MM.1S (cell line): ENCODE data around the gene HECW1.

Source experiments
- DNase-seq: peaks from one replicate; pipeline ENCODE4 v3.0.0-alpha.2; 2015
- H2AFZ ChIP-seq: fragments of 300-600 bp; sonication (generic); 2 replicates; pipeline ENCODE4 v1.6.0; 2016; ENCODE audit warnings: antibody characterized with exemption, low read length
- H3F3A ChIP-seq: fragments of 300-600 bp; sonication (generic); 2 replicates; pipeline ENCODE4 v1.6.1; 2016; ENCODE audit warnings: mild to moderate bottlenecking, antibody characterized with exemption, low read length, moderate library complexity, mixed read lengths; ENCODE audit not compliant: insufficient read depth
- H3K27ac ChIP-seq: fragments of 300-600 bp; sonication (generic); 2 replicates; pipeline ENCODE4 v1.5.1; 2016; ENCODE audit warnings: mild to moderate bottlenecking, low read length
- H3K27me3 ChIP-seq: fragments of 300-600 bp; sonication (generic); replicated peaks from 2 replicates; pipeline ENCODE4 v1.6.0; 2016; ENCODE audit warnings: low read length; ENCODE audit not compliant: insufficient read depth
- H3K36me3 ChIP-seq: fragments of 300-600 bp; sonication (generic); replicated peaks from 2 replicates; pipeline ENCODE4 v1.6.1; 2016; ENCODE audit warnings: mild to moderate bottlenecking, low read length, mixed read lengths; ENCODE audit not compliant: insufficient read depth
- H3K4me1 ChIP-seq: fragments of 300-600 bp; sonication (generic); 2 replicates; pipeline ENCODE4 v1.6.1; 2016; ENCODE audit warnings: low read length, mixed read lengths
- H3K4me2 ChIP-seq: fragments of 300-600 bp; sonication (generic); 2 replicates; pipeline ENCODE4 v1.6.0; 2016; ENCODE audit warnings: low read depth, low read length
- H3K4me3 ChIP-seq: fragments of 300-600 bp; sonication (generic); 2 replicates; pipeline ENCODE4 v1.5.1; 2016; ENCODE audit warnings: low read length, mixed read lengths
- H3K79me2 ChIP-seq: fragments of 300-600 bp; sonication (generic); 2 replicates; pipeline ENCODE4 v1.6.1; 2016; ENCODE audit warnings: mixed run types, low read length, mixed read lengths
- H3K9ac ChIP-seq: fragments of 300-600 bp; sonication (generic); 2 replicates; pipeline ENCODE4 v1.6.1; 2016; ENCODE audit warnings: low read length, mixed read lengths
- H3K9me2 ChIP-seq: fragments of 300-600 bp; sonication (generic); replicated peaks from 2 replicates; pipeline ENCODE4 v1.6.1; 2016; ENCODE audit warnings: mild to moderate bottlenecking, low read length, mixed read lengths; ENCODE audit not compliant: insufficient read depth
- H3K9me3 ChIP-seq: fragments of 300-600 bp; sonication (generic); replicated peaks from 2 replicates; pipeline ENCODE4 v1.6.1; 2016; ENCODE audit warnings: mild to moderate bottlenecking, low read length, mixed read lengths; ENCODE audit not compliant: insufficient read depth
- H4K20me1 ChIP-seq: fragments of 300-600 bp; sonication (generic); 2 replicates; pipeline ENCODE4 v1.6.1; 2016; ENCODE audit warnings: mild to moderate bottlenecking, low read length, moderate library complexity, mixed read lengths; ENCODE audit not compliant: insufficient read depth
- EZH2 ChIP-seq: fragments of 300-600 bp; sonication (generic); optimal IDR thresholded peaks from 2 replicates; pipeline ENCODE3; 2017; ENCODE audit warnings: low read depth, mild to moderate bottlenecking, antibody characterized with exemption, low read length, mixed read lengths
- EZH2phosphoT487 ChIP-seq: fragments of 300-600 bp; sonication (generic); IDR thresholded peaks from 2 replicates; pipeline ENCODE4 v1.6.1; 2018; ENCODE audit warnings: antibody characterized with exemption, low read length
- TF ChIP-seq, protein P1 (sequence below): fragments of 300-600 bp; sonication (generic); IDR thresholded peaks from 2 replicates; pipeline ENCODE4 v1.5.1; 2016; ENCODE audit warnings: antibody characterized with exemption, low read length, mixed read lengths

The HECW1 gene

DNA sequence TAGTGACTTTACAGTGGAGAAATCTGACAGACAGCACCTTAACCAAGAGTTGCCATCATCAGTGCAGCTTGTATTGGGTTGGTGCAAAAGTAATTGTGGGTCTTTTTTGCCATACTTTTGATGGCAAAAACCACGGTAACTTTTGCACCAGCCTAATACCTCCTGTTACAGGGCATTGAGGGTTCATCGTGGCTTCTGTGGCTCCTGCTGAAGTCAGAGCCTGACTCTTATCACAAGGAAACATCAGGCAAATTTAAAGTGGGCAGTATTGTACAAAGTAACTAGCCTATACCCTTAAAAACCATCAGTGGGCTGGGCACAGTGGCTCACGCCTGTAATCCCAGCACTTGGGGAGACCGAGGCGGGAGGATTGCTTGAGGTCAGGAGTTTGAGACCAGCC lies 117.4 kb downstream of the HECW1 start:
- DNase-seq, result no peak

DNA sequence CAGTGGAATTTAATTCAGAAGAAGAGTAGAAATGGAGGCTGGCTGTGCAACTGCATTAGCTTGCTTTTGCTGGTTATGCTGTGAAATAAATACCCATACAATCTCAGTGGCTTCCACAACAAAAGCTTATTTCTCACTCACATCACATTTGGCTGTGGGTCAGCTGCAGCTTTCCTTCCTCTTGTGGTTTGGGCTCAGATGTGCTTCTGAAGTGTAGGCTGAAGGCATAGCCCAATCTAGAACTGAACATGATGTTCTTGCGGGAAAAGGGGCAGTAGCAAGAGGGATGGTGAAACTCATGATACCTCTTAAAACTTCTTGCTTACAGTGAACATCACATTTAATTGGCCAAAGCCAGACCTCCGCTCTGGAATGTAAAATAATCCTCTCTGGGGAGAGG lies 119.9 kb downstream of the HECW1 start:
- Histone ChIP-seq H3K27ac (no peak overlapping the region), H3K36me3 (no peaks in the 10 kb centered on the region), H3K9me2 (no peaks in the 10 kb centered on the region), H3K4me3 (no peak overlapping the region), H3K4me1 (no peaks in the 10 kb centered on the region), H3K27me3 (no peaks in the 10 kb centered on the region), H3K4me2 (no peak overlapping the region), H3K9me3 (no peaks in the 10 kb centered on the region), H4K20me1 (no peaks in the 10 kb centered on the region), H3K9ac (no peak overlapping the region), H3F3A (no peaks in the 10 kb centered on the region), H2AFZ (no peak overlapping the region), H3K79me2 (no peaks in the 10 kb centered on the region)
- TF ChIP-seq, protein P1, sequence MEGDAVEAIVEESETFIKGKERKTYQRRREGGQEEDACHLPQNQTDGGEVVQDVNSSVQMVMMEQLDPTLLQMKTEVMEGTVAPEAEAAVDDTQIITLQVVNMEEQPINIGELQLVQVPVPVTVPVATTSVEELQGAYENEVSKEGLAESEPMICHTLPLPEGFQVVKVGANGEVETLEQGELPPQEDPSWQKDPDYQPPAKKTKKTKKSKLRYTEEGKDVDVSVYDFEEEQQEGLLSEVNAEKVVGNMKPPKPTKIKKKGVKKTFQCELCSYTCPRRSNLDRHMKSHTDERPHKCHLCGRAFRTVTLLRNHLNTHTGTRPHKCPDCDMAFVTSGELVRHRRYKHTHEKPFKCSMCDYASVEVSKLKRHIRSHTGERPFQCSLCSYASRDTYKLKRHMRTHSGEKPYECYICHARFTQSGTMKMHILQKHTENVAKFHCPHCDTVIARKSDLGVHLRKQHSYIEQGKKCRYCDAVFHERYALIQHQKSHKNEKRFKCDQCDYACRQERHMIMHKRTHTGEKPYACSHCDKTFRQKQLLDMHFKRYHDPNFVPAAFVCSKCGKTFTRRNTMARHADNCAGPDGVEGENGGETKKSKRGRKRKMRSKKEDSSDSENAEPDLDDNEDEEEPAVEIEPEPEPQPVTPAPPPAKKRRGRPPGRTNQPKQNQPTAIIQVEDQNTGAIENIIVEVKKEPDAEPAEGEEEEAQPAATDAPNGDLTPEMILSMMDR, result no peak
- no peak for TF ChIP-seq EZH2
- TF ChIP-seq EZH2phosphoT487, result no peak
- DNase-seq, result no peak

More for the DNA sequence above, 117.4 kb downstream of the HECW1 start:
- no peak overlapping the region for H3K27ac ChIP-seq
- H3F3A ChIP-seq, result no peaks in the 10 kb centered on the region
- no peaks in the 10 kb centered on the region for H3K4me1 ChIP-seq
- H3K79me2 ChIP-seq, result no peaks in the 10 kb centered on the region
- no peak overlapping the region for H3K4me2 ChIP-seq
- no peaks in the 10 kb centered on the region for H3K9me3 ChIP-seq
- H3K36me3 ChIP-seq, result no peaks in the 10 kb centered on the region
- no peaks in the 10 kb centered on the region for H3K9me2 ChIP-seq
- no peak overlapping the region for H3K9ac ChIP-seq
- H3K27me3 ChIP-seq, result no peaks in the 10 kb centered on the region
- no peak overlapping the region for H3K4me3 ChIP-seq
- TF ChIP-seq, protein P1, result no peak
- no peak for TF ChIP-seq EZH2phosphoT487
- no peak for TF ChIP-seq EZH2
- no peak overlapping the region for H2AFZ ChIP-seq
- no peaks in the 10 kb centered on the region for H4K20me1 ChIP-seq

DNA sequence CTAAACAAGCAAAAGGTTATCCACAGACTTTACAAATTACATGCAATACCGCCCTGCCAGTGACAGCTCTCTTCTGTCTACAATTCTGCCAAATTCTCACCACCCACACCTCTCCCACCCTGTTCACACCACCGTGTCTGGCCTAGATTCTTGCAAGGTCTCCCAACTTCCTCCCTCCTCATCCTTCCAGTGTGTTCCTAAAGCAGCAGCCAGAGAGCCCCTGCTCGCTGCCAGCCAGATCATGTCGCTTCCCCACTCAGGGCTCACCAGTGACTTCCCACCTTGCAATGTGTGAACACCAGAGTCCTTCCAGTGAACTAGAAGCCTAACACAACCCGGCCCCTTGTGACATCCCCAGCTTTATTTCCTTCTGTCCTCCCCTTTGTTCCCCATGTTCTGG lies 121.6 kb downstream of the HECW1 start:
- Histone ChIP-seq H2AFZ (no peak overlapping the region), H3K4me3 (no peak overlapping the region)

More for the DNA sequence above, 121.6 kb downstream of the HECW1 start:
- Histone ChIP-seq H3K36me3 (no peaks in the 10 kb centered on the region), H4K20me1 (no peaks in the 10 kb centered on the region), H3K9me2 (no peaks in the 10 kb centered on the region), H3K4me2 (no peak overlapping the region), H3K79me2 (no peaks in the 10 kb centered on the region), H3K27ac (no peak overlapping the region), H3K9me3 (no peaks in the 10 kb centered on the region), H3K9ac (no peak overlapping the region), H3F3A (no peaks in the 10 kb centered on the region), H3K27me3 (no peaks in the 10 kb centered on the region), H3K4me1 (no peaks in the 10 kb centered on the region)
- no peak for DNase-seq
- TF ChIP-seq EZH2phosphoT487 (no peak), EZH2 (no peak)
- TF ChIP-seq, protein P1, result no peak
